GM19043 (cell line): ENCODE measurements around the gene CD81.

Experiments used
- ATAC-seq: cut with Tn5 transposase; IDR thresholded peaks from one replicate; pipeline ENCODE4 v1.9.1; 2021; ENCODE audit warnings: low read depth; ENCODE audit not compliant: unreplicated experiment

The CD81 gene

GRCh38 chr11:2432628-2433071, 55.5 kb downstream of the CD81 start:
- no peak for ATAC-seq

- no peak for ATAC-seq
Measured at GRCh38 chr11:2433106-2433925, 56.2 kb downstream of the CD81 start.

GRCh38 chr11:2434008-2434407, 56.9 kb downstream of the CD81 start:
- no peak for ATAC-seq

- ATAC-seq = no peak
Measured at GRCh38 chr11:2434506-2435255, 57.6 kb downstream of the CD81 start.

- no peak for ATAC-seq
Measured at GRCh38 chr11:2435288-2436012, 58.3 kb downstream of the CD81 start.

- ATAC-seq = no peak
Measured at GRCh38 chr11:2436013-2436520, 59.0 kb downstream of the CD81 start.

- no peak for ATAC-seq
Measured at GRCh38 chr11:2436521-2437031, 59.5 kb downstream of the CD81 start.

- no peak for ATAC-seq
Measured at GRCh38 chr11:2437516-2437915, 60.4 kb downstream of the CD81 start.

- no peak for ATAC-seq
Measured at GRCh38 chr11:2439820-2440219, 62.7 kb downstream of the CD81 start.

- ATAC-seq = no peak
Measured at GRCh38 chr11:2440646-2441045, 63.5 kb downstream of the CD81 start.

- ATAC-seq = no peak
Measured at GRCh38 chr11:2441171-2441570, 64.1 kb downstream of the CD81 start.

- no peak for ATAC-seq
Measured at GRCh38 chr11:2442589-2442988, 65.5 kb downstream of the CD81 start.

- no peak for ATAC-seq
Measured at GRCh38 chr11:2443406-2443805, 66.3 kb downstream of the CD81 start.

GRCh38 chr11:2443881-2444820, 67.0 kb downstream of the CD81 start, which contains the start of gene TRPM5:
Gene TRPM5, minus strand, starts transcription at chr11:2444514. Its CDS starts 21,478 bp downstream, at chr11:2423036.
- no peak for ATAC-seq

- ATAC-seq = no peak
Measured at GRCh38 chr11:2444821-2445745, 68.0 kb downstream of the CD81 start, which contains the start of gene KCNQ1. Gene KCNQ1, plus strand, starts transcription at chr11:2445008. Its CDS starts 91 bp downstream, at chr11:2445099.

- no peak for ATAC-seq
Measured at GRCh38 chr11:2445746-2446551, 68.8 kb downstream of the CD81 start.

- no peak for ATAC-seq
Measured at GRCh38 chr11:2446590-2447252, 69.6 kb downstream of the CD81 start.
